Measurements from ENCODE around the gene SLC16A4.

DNA sequence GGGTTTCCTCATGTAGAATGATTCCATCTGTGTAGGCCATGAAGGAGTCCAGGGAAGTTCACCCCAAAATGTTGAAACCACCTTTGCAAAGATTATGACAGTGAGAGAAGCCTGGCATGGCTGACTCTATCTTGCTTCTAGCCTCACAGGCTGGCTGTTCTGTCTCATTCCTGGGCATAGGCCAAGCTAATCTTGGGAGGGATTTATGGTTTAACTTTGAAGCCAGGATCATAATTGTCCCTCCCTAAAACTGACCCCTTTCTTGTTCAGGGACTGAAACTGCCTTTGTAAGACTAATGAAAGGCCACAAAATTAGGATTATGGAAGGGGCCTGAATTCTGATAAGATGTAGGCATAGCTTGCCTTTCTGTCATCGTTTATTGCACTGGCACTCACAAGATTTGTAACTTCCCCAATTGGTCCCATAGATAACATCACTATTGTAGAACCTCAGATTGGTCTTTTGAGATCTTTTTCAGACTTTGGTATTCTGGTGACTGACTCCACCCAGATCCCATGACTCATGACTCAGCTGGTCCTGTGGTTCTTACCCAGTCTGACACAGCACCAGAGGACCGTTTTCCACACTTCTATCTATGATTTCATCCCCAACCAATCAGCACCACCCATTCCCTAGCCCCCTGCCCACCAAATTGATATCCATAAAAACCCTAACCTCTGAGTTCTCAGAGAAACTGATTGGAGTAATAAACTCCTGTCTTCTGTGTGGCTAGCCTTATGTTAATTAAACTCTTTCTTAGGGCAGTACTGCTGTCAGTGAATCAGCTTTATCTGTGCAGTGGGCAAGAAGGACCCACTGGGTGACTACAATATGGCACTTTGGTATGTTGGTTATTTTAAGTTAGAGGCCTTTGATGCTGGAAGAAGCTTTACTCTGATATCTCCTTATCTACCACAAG, 30.3 kb upstream of the SLC16A4 start:
- TF ChIP-seq POLR2A (IDR thresholded peaks at IDR 0.05), result no peak
- no peak for TF ChIP-seq CTCF (IDR thresholded peaks at IDR 0.05)

Data from vagina (tissue), 2 donors.